WI38 (cell line): Measurements from ENCODE around the gene CSNK1G2.

Experiments
- H3K4me3 ChIP-seq: 2 replicates; pipeline ENCODE4 v1.5.1; 2011; ENCODE audit warnings: low read depth, mild to moderate bottlenecking, control low read depth, low read length
- CTCF ChIP-seq: IDR thresholded peaks from 2 replicates; pipeline ENCODE4 v1.5.1; 2012; ENCODE audit warnings: low read depth, mild to moderate bottlenecking, control low read depth, low read length

The CSNK1G2 gene

GRCh38 chr19:1959928-1960589, 19.1 kb downstream of the CSNK1G2 start:
- no peak for TF ChIP-seq CTCF

GRCh38 chr19:1961000-1961883, 20.3 kb downstream of the CSNK1G2 start:
- no peak for TF ChIP-seq CTCF

More at GRCh38 chr19:1959928-1960589, 19.1 kb downstream of the CSNK1G2 start:
- H3K4me3 ChIP-seq: no peak overlapping the region

DNA sequence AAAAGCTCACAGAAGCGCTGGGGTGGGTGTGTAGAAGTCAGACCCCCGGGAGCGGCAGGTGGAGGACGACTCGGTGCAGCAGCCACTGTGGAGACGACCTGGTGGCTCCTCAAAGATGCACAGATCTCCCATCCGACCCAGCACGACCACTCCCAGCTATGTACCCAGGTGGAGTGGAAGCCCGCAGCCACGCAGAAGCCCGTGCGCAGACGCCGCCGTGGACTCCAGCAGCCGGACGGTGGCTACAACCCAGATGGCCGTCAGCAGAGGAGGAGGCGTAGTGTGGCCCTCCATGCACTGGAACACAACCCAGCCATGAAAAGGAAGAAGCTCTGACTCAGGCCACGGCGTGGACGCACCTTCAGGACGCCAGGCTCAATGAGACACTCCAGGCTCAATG, 21.7 kb downstream of the CSNK1G2 start:
- no peak for TF ChIP-seq CTCF
- H3K4me3 ChIP-seq: no peak overlapping the region

More at GRCh38 chr19:1961000-1961883, 20.3 kb downstream of the CSNK1G2 start:
- H3K4me3 ChIP-seq: no peak overlapping the region

DNA sequence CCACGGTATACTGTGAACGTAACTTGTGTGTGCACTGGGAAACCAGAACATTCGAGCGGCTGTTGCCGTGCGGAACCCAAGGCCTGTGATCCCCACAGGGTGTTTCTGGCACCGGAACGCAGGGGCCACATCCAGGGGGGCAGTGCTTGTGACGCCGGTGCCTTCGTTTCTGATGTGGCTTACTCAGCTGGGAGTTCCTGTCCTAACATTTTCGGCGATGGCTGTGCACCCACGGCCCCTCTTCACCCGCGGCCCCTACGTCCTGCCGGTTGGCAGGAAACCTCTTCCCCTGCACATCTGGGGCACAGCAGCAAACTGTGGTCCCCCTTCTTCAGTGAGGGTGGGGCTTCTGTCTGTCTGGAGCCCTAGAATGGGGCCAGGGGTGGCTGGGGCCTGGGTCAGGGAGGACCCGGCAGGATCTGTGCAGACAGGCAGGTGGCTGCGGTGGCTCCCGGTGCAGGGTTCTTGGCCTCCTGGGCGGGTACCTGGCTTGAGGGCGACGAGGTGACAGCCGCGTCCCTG, 26.2 kb downstream of the CSNK1G2 start:
- no peak overlapping the region for H3K4me3 ChIP-seq
- no peak for TF ChIP-seq CTCF

DNA sequence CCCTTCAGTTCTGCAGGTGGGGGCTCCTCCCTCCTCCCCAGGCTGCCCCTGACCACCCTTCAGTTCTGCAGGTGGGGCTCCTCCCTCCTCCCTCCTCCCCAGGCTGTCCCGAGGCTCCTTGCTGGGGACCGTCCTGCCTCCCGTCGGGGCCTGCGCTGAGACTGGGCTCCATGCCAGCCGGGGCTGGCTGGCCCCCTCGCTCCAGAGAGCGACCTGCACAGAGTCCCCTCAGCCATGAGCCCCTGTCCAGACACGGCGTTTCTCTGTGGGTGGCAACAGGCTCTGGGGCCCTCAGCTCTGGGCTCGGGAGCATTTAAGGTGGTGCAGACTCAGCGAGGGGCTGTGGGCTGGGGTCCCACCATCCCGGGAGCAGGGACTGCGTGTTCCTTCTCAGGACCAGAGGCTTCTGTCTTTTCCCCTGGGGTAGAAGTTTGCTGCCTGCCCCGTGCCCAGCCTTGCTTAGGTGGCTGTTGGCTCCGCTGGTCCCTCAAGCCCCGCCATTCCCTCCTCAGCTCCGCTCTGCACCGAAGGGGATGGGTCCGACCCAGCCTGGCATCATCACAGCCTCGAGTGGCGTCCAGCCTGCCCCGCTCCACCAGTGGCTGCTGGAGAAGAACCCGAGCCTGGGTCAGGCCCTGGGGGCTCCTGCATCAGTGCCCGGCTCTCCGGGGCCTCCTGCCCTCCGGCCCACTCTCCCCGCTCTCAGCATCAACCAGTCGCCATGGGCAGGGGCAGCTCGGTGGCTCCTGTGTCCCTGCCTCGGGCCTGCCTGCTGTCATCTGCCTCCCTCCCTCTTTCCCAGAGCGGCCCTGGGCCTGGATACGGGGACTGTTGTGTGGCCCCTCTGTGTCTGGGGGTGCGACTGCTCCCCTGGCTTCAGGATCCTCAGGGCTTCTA, 27.6 kb downstream of the CSNK1G2 start:
- no peak for TF ChIP-seq CTCF
- no peak overlapping the region for H3K4me3 ChIP-seq

GRCh38 chr19:1969176-1970002, 28.4 kb downstream of the CSNK1G2 start:
- TF ChIP-seq CTCF: no peak
- H3K4me3 ChIP-seq: no peak overlapping the region
